PC-9 (cell line): ENCODE data around the gene CDK8. TPM values are rescaled to one million over a fixed set of nuclear protein-coding genes. Genes with fewer than 3 reads are reported as not detected.

Experiments used
- BruUV-seq: library from RNA; stranded (reverse); fragments of 400-500 nt; replicated peaks from 2 replicates; lab custom pipeline; 2021; lab: Mats Ljungman, UMichigan
- CTCF ChIA-PET: fragments of 300-600 bp; sonication (Branson Sonifier 250); formaldehyde crosslinking; loops from one replicate; lab custom pipeline; 2022; ENCODE audit warnings: antibody characterized with exemption; lab: Charles Lee
- POLR2A ChIA-PET: fragments of 300-600 bp; sonication (Branson Sonifier 250); formaldehyde crosslinking; loops from one replicate; lab custom pipeline; 2022; ENCODE audit warnings: antibody characterized with exemption; ENCODE audit not compliant: unreplicated experiment; lab: Charles Lee
- DNase-seq, 2 experiments: peaks; one replicate each; pipeline versions ENCODE4 v3.0.0 to v3.0.0-alpha.2; 2015 to 2022; ENCODE audit warnings: mixed read lengths in 1 of 2
- H2AFZ ChIP-seq: fragments of 200-600 bp; sonication (generic); 2 replicates; pipeline ENCODE4 v1.8.1; 2017; ENCODE audit warnings: antibody characterized with exemption
- H3F3A ChIP-seq: fragments of 200-600 bp; sonication (generic); 2 replicates; pipeline ENCODE4 v1.8.1; 2017; ENCODE audit warnings: antibody characterized with exemption, mild to moderate bottlenecking, low read depth; ENCODE audit not compliant: insufficient read depth
- H3K27ac ChIP-seq: fragments of 200-600 bp; sonication (generic); 2 replicates; pipeline ENCODE4 v1.6.1; 2016; ENCODE audit warnings: mixed run types
- H3K27me3 ChIP-seq: fragments of 200-600 bp; sonication (generic); 2 replicates; pipeline ENCODE4 v1.6.1; 2016; ENCODE audit warnings: low read depth, mixed run types; ENCODE audit not compliant: insufficient read depth
- H3K36me3 ChIP-seq: fragments of 200-600 bp; sonication (generic); 2 replicates; pipeline ENCODE4 v1.6.1; 2016; ENCODE audit warnings: low read depth, mixed run types
- H3K4me1 ChIP-seq: fragments of 200-600 bp; sonication (generic); replicated peaks from 2 replicates; pipeline ENCODE4 v1.6.1; 2016; ENCODE audit warnings: mixed run types; ENCODE audit not compliant: insufficient read depth
- H3K4me2 ChIP-seq: fragments of 200-600 bp; sonication (generic); 2 replicates; pipeline ENCODE4 v1.6.1; 2017; ENCODE audit warnings: mixed run types
- H3K4me3 ChIP-seq: fragments of 200-600 bp; sonication (generic); 2 replicates; pipeline ENCODE4 v1.6.1; 2016; ENCODE audit warnings: mixed run types
- H3K79me2 ChIP-seq: fragments of 200-600 bp; sonication (generic); 2 replicates; pipeline ENCODE4 v1.6.1; 2017; ENCODE audit warnings: low read depth, mixed run types
- H3K9me2 ChIP-seq: fragments of 200-600 bp; sonication (generic); 2 replicates; pipeline ENCODE4 v1.8.1; 2017; ENCODE audit warnings: mild to moderate bottlenecking; ENCODE audit not compliant: insufficient read depth
- H3K9me3 ChIP-seq: fragments of 200-600 bp; sonication (generic); 2 replicates; pipeline ENCODE4 v1.8.1; 2016; ENCODE audit warnings: low read depth; ENCODE audit not compliant: insufficient read depth
- H4K20me1 ChIP-seq: fragments of 200-600 bp; sonication (generic); 2 replicates; pipeline ENCODE4 v1.8.1; 2017; ENCODE audit not compliant: insufficient read depth
- CTCF ChIP-seq: fragments of 200-600 bp; sonication (generic); conservative IDR thresholded peaks from 2 replicates; pipeline ENCODE4 v1.6.1; 2017; ENCODE audit warnings: mixed run types, antibody characterized with exemption, mild to moderate bottlenecking, moderate library complexity
- EZH2 ChIP-seq: fragments of 200-600 bp; sonication (generic); IDR thresholded peaks from 2 replicates; pipeline ENCODE4 v1.8.0; 2017; ENCODE audit warnings: antibody characterized with exemption, low read depth
- intact Hi-C: fragments of 100-400 bp; cut with micrococcal nuclease; formaldehyde crosslinking; loops from one replicate; pipeline ENCODE4 v1.10.0; 2022; ENCODE audit not compliant: unreplicated experiment
- total RNA-seq: library from RNA; stranded (reverse); gene quantifications from 2 replicates; pipeline ENCODE4 v1.2.3, GENCODE V29; 2021

CDK8 gene
- total RNA-seq, 1 experiment from 2014 or later = 14.8 TPM

GRCh38 chr13:26324294-26324693, 70.4 kb downstream of the CDK8 start:
- Histone ChIP-seq H3K36me3 (no peaks in the 10 kb centered on the region), H3K4me2 (no peak overlapping the region), H3K9me3 (no peaks in the 10 kb centered on the region; the same call in 1 of the 2 replicates), H3K27me3 (no peaks in the 10 kb centered on the region), H3K4me1 (0 out of 2 replicates have a peak, but pooled peaks cover 3% of the 10 kb centered on the region), H3F3A (no peaks in the 10 kb centered on the region), H3K4me3 (no peak overlapping the region), H2AFZ (no peak overlapping the region), H3K9me2 (no peaks in the 10 kb centered on the region), H3K79me2 (peaks cover 28% of the 10 kb centered on the region; the same call in 1 of the 2 replicates), H3K27ac (no peak overlapping the region), H4K20me1 (peaks cover 3% of the 10 kb centered on the region; the same call in 1 of the 2 replicates)
- no TSS peak for BruUV-seq
- intact Hi-C loops = no loop called here
- no peak for TF ChIP-seq EZH2
- no peak for TF ChIP-seq CTCF
- CTCF ChIA-PET = no interaction called here
- DNase-seq = no peak
- POLR2A ChIA-PET = no interaction called here

GRCh38 chr13:26324867-26325266, 70.9 kb downstream of the CDK8 start:
- POLR2A ChIA-PET = no interaction called here
- Histone ChIP-seq H3K9me2 (no peaks in the 10 kb centered on the region), H3F3A (no peaks in the 10 kb centered on the region), H3K4me2 (no peak overlapping the region), H2AFZ (no peak overlapping the region), H3K36me3 (no peaks in the 10 kb centered on the region), H4K20me1 (peaks cover 3% of the 10 kb centered on the region; the same call in 1 of the 2 replicates), H3K27ac (no peak overlapping the region), H3K9me3 (no peaks in the 10 kb centered on the region; the same call in 1 of the 2 replicates), H3K27me3 (no peaks in the 10 kb centered on the region), H3K4me3 (no peak overlapping the region), H3K79me2 (peaks cover 28% of the 10 kb centered on the region; the same call in 1 of the 2 replicates), H3K4me1 (0 out of 2 replicates have a peak, but pooled peaks cover 3% of the 10 kb centered on the region)
- intact Hi-C loops = no loop called here
- CTCF ChIA-PET = no interaction called here
- TF ChIP-seq EZH2 (no peak), CTCF (no peak)
- DNase-seq = no peak
- no TSS peak for BruUV-seq

GRCh38 chr13:26325876-26326275, 71.9 kb downstream of the CDK8 start:
- no peaks in the 10 kb centered on the region for H3F3A ChIP-seq
- DNase-seq = no peak
- TF ChIP-seq CTCF (no peak), EZH2 (no peak)
- H3K4me2 ChIP-seq = no peak overlapping the region
- ChIA-PET CTCF (no interaction called here), POLR2A (no interaction called here)
- H3K9me3 ChIP-seq = no peaks in the 10 kb centered on the region; the same call in 1 of the 2 replicates
- H3K27ac ChIP-seq = no peak overlapping the region
- H2AFZ ChIP-seq = no peak overlapping the region
- no peak overlapping the region for H3K4me3 ChIP-seq
- intact Hi-C loops = no loop called here
- no peaks in the 10 kb centered on the region for H3K27me3 ChIP-seq
- peaks cover 28% of the 10 kb centered on the region; the same call in 1 of the 2 replicates for H3K79me2 ChIP-seq
- peaks cover 3% of the 10 kb centered on the region; the same call in 1 of the 2 replicates for H4K20me1 ChIP-seq
- BruUV-seq = no TSS peak
- H3K4me1 ChIP-seq = 0 out of 2 replicates have a peak, but pooled peaks cover 3% of the 10 kb centered on the region
- no peaks in the 10 kb centered on the region for H3K36me3 ChIP-seq
- no peaks in the 10 kb centered on the region for H3K9me2 ChIP-seq
